Measurements from ENCODE around the gene SMCR8. TPM values are rescaled to one million over a fixed set of nuclear protein-coding genes. Genes with fewer than 3 reads are reported as not detected.

The SMCR8 gene
- total and polyA plus RNA-seq, 2 of the 13 experiments (the other 11 are each of a cell fraction or from before 2014, with no cell fraction given): 7.6 to 11.8 TPM

GRCh38 chr17:18363101-18364049, 48.3 kb downstream of the SMCR8 start, which contains the start of gene SHMT1 (continued):
- TF ChIP-seq HDAC6 (IDR thresholded peaks at IDR 0.05; ENCODE audit: low read depth, low read length): no peak
- peak; percentile 86 for TF ChIP-seq ARNT2 (CRISPR knock-in tag; IDR thresholded peaks at IDR 0.05; ENCODE audit: low read depth)
- TF ChIP-seq MIXL1 (CRISPR knock-in tag; IDR thresholded peaks at IDR 0.05): no peak
- TF ChIP-seq ZFP36 (IDR thresholded peaks at IDR 0.05; ENCODE audit: borderline replicate concordance, low read depth, low read length, partially characterized antibody): no peak
- peak; percentile 18; the same call in 1 of the 2 replicates for TF ChIP-seq THAP9 (CRISPR knock-in tag; IDR thresholded peaks at IDR 0.05; ENCODE audit: borderline replicate concordance)
- peak; percentile 78 for TF ChIP-seq ZNF607 (CRISPR knock-in tag; IDR thresholded peaks at IDR 0.05; ENCODE audit: borderline replicate concordance)
- TF ChIP-seq ZNF512 (CRISPR knock-in tag; IDR thresholded peaks at IDR 0.05): no peak
- peak; percentile 86; the same call in 2 of the 3 replicates for TF ChIP-seq MXI1 (IDR thresholded peaks at IDR 0.05; ENCODE audit: borderline replicate concordance, low read depth, low read length)
- TF ChIP-seq HOXA7 (CRISPR knock-in tag; IDR thresholded peaks at IDR 0.05): no peak
- TF ChIP-seq MLXIP (CRISPR knock-in tag; IDR thresholded peaks at IDR 0.05; ENCODE audit: borderline replicate concordance): peak; percentile 38; the same call in 1 of the 2 replicates
- no peak for TF ChIP-seq CHD4 (IDR thresholded peaks at IDR 0.05; ENCODE audit: borderline replicate concordance, low read length)
- TF ChIP-seq ZFP62 (CRISPR knock-in tag; IDR thresholded peaks at IDR 0.05): no peak
- TF ChIP-seq RERE (CRISPR knock-in tag; IDR thresholded peaks at IDR 0.05; ENCODE audit: low read depth): 0 out of 2 replicates have a peak, but pooled peaks have one; percentile 6
- no peak for TF ChIP-seq ZSCAN25 (CRISPR knock-in tag; IDR thresholded peaks at IDR 0.05)
- TF ChIP-seq SMARCE1 (IDR thresholded peaks at IDR 0.05; ENCODE audit: borderline replicate concordance): no peak
